Body of pancreas (tissue), 4 donors: ENCODE data around the gene NEK1.

Experiments used
- CTCF ChIP-seq, 7 experiments: fragments of 450-650 bp in 4 of 7; fragments of 200-600 bp in 3 of 7; sonication (generic) in 3 of 7; IDR thresholded peaks; one replicate each; pipeline ENCODE4 v1.5.1; 2016 to 2019; ENCODE audit warnings: antibody characterized with exemption in 7 of 7
- POLR2A ChIP-seq, 3 donors: fragments of 450-650 bp; IDR thresholded peaks; one replicate each; pipeline ENCODE4 v1.6.1; 2016; ENCODE audit warnings: antibody characterized with exemption in 3 of 3, mild to moderate bottlenecking in 2 of 3

DNA sequence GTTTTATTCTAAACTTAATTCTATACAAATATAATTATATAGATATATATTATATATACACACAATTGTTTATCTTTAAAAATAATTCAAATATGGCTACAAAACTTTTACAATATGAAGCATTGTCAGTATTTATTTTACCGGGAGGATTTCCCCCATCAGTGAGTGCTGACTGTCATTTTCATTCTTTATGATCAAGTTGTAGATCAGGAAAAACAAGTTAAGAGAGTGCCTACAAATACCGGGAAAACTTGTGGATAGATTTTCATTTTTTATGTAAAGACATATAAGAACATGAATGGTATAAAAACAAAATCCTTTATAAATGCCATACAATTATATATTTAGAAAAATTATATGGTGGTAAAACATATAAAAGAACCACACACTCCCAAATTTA, 45.8 kb upstream of the NEK1 start:
- TF ChIP-seq CTCF (IDR thresholded peaks at IDR 0.05) (no peak), POLR2A (IDR thresholded peaks at IDR 0.05) (no peak)
